ENCODE results near the gene MLLT3.

Gene MLLT3

DNA sequence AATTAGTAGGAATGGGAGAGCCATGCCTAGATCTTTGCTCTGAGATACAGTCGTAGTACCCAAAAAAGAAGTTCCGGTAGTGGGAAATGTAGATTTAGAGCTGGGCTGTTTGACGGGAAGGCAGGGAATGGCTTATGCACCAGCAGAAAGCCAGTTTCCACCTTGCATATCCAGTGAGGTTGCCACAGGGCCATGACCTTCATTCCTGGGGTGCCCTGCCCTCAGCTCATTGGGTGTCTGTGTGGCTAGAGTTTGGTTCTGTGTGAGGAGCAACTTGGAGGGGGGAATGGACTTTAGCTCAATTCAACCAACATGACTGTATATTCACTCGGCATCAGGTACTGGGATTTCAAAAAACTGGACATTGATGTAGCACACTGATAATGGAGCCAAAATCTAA is 300.1 kb downstream of the MLLT3 start:
- H3K27me3 ChIP-seq (replicated peaks; ENCODE audit: insufficient read depth, low read length), result no peaks in the 10 kb centered on the region
- TF ChIP-seq EZH2 (optimal IDR thresholded peaks at IDR 0.05; ENCODE audit: low read depth, low read length) (no peak), EZH2phosphoT487 (IDR thresholded peaks at IDR 0.05; ENCODE audit: low read length) (no peak)
- TF ChIP-seq, protein P1, sequence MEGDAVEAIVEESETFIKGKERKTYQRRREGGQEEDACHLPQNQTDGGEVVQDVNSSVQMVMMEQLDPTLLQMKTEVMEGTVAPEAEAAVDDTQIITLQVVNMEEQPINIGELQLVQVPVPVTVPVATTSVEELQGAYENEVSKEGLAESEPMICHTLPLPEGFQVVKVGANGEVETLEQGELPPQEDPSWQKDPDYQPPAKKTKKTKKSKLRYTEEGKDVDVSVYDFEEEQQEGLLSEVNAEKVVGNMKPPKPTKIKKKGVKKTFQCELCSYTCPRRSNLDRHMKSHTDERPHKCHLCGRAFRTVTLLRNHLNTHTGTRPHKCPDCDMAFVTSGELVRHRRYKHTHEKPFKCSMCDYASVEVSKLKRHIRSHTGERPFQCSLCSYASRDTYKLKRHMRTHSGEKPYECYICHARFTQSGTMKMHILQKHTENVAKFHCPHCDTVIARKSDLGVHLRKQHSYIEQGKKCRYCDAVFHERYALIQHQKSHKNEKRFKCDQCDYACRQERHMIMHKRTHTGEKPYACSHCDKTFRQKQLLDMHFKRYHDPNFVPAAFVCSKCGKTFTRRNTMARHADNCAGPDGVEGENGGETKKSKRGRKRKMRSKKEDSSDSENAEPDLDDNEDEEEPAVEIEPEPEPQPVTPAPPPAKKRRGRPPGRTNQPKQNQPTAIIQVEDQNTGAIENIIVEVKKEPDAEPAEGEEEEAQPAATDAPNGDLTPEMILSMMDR (IDR thresholded peaks at IDR 0.05; ENCODE audit: low read length), result no peak
- no peaks in the 10 kb centered on the region for H3F3A ChIP-seq (ENCODE audit: insufficient read depth, low read length)
- no peak overlapping the region for H2AFZ ChIP-seq (ENCODE audit: low read length)
- no peak overlapping the region for H3K27ac ChIP-seq (ENCODE audit: low read length)
- H3K4me2 ChIP-seq (ENCODE audit: low read depth, low read length), result no peak overlapping the region
- H4K20me1 ChIP-seq (ENCODE audit: insufficient read depth, low read length), result no peaks in the 10 kb centered on the region
- no peaks in the 10 kb centered on the region for H3K79me2 ChIP-seq (ENCODE audit: low read length)
- H3K9me3 ChIP-seq (replicated peaks; ENCODE audit: insufficient read depth, low read length), result no peaks in the 10 kb centered on the region
- H3K36me3 ChIP-seq (replicated peaks; ENCODE audit: insufficient read depth, low read length), result no peaks in the 10 kb centered on the region
- H3K9ac ChIP-seq (ENCODE audit: low read length), result no peak overlapping the region
- no peaks in the 10 kb centered on the region for H3K4me1 ChIP-seq (ENCODE audit: low read length)
- no peak overlapping the region for H3K4me3 ChIP-seq (ENCODE audit: low read length)
- no peak for DNase-seq
- no peaks in the 10 kb centered on the region for H3K9me2 ChIP-seq (replicated peaks; ENCODE audit: insufficient read depth, low read length)

DNA sequence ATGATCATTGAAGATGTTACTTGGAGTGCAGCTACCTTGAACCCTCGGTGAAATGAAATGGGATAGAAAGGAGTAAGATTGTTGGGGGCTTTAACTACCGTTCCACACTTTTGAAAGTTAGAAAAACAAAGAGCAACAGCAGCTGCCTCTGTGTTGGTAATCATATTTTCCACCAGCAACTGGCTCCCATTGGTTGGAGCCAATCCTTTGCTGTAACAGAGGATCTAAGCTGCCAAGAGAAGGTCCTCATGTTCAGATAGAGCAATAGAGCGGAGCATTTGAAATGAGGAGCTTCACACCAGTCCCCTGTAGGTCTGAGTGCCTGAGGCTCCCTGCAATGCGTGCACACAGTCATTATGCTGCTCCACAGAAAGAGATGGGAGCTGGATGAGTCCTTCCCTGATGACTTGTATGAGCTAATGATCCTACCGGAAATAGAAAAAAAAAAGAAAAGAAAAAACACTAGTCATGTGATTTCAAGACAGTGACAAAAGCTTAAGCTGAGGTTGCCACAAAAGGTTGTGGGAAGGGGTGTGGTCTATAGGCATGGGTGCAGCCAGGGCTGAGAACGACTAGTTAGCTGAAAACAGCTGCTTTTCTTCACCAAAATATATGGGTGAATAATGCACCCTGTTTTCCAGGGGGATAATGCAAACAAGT is 300.7 kb downstream of the MLLT3 start:
- no peaks in the 10 kb centered on the region for H3K27me3 ChIP-seq (replicated peaks; ENCODE audit: insufficient read depth, low read length)
- TF ChIP-seq EZH2phosphoT487 (IDR thresholded peaks at IDR 0.05; ENCODE audit: low read length) (no peak), EZH2 (optimal IDR thresholded peaks at IDR 0.05; ENCODE audit: low read depth, low read length) (no peak)
- TF ChIP-seq, protein P1 (IDR thresholded peaks at IDR 0.05; ENCODE audit: low read length), result no peak
- H4K20me1 ChIP-seq (ENCODE audit: insufficient read depth, low read length), result no peaks in the 10 kb centered on the region
- H3K4me1 ChIP-seq (ENCODE audit: low read length), result no peaks in the 10 kb centered on the region
- no peak overlapping the region for H3K4me2 ChIP-seq (ENCODE audit: low read depth, low read length)
- H3K9me2 ChIP-seq (replicated peaks; ENCODE audit: insufficient read depth, low read length), result no peaks in the 10 kb centered on the region
- no peaks in the 10 kb centered on the region for H3K36me3 ChIP-seq (replicated peaks; ENCODE audit: insufficient read depth, low read length)
- no peaks in the 10 kb centered on the region for H3K9me3 ChIP-seq (replicated peaks; ENCODE audit: insufficient read depth, low read length)
- H3K9ac ChIP-seq (ENCODE audit: low read length), result no peak overlapping the region
- no peaks in the 10 kb centered on the region for H3F3A ChIP-seq (ENCODE audit: insufficient read depth, low read length)
- H3K4me3 ChIP-seq (ENCODE audit: low read length), result no peak overlapping the region
- H3K79me2 ChIP-seq (ENCODE audit: low read length), result no peaks in the 10 kb centered on the region
- H3K27ac ChIP-seq (ENCODE audit: low read length), result no peak overlapping the region
- no peak for DNase-seq
- H2AFZ ChIP-seq (ENCODE audit: low read length), result no peak overlapping the region

DNA sequence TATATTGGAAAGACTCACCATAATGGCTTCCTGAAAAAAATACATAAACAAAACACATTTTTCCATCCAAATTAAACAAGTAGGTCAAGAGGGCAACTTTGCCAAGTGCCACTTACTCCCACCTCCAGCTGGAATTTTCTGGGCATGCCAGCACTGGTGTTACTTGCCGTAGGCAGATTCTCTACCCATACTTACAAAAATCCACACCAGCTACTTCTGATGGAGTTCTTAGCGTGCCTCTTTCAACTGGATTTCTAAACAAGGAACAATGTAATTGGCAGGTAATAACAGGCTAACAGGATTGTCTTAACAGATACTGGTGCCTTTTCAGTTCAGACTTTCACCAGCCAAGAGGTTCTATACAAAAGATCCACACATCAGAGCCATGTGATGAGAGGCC is 301.4 kb downstream of the MLLT3 start:
- DNase-seq, result no peak
- H3K9me2 ChIP-seq (replicated peaks; ENCODE audit: insufficient read depth, low read length), result no peaks in the 10 kb centered on the region
- no peak overlapping the region for H3K4me3 ChIP-seq (ENCODE audit: low read length)
- H3K9ac ChIP-seq (ENCODE audit: low read length), result no peak overlapping the region
- TF ChIP-seq EZH2phosphoT487 (IDR thresholded peaks at IDR 0.05; ENCODE audit: low read length) (no peak), EZH2 (optimal IDR thresholded peaks at IDR 0.05; ENCODE audit: low read depth, low read length) (no peak)
- TF ChIP-seq, protein P1 (IDR thresholded peaks at IDR 0.05; ENCODE audit: low read length), result no peak
- H3F3A ChIP-seq (ENCODE audit: insufficient read depth, low read length), result no peaks in the 10 kb centered on the region
- no peak overlapping the region for H2AFZ ChIP-seq (ENCODE audit: low read length)
- H3K36me3 ChIP-seq (replicated peaks; ENCODE audit: insufficient read depth, low read length), result no peaks in the 10 kb centered on the region
- H4K20me1 ChIP-seq (ENCODE audit: insufficient read depth, low read length), result no peaks in the 10 kb centered on the region
- H3K27me3 ChIP-seq (replicated peaks; ENCODE audit: insufficient read depth, low read length), result no peaks in the 10 kb centered on the region
- no peaks in the 10 kb centered on the region for H3K4me1 ChIP-seq (ENCODE audit: low read length)
- no peaks in the 10 kb centered on the region for H3K79me2 ChIP-seq (ENCODE audit: low read length)
- no peak overlapping the region for H3K4me2 ChIP-seq (ENCODE audit: low read depth, low read length)
- H3K27ac ChIP-seq (ENCODE audit: low read length), result no peak overlapping the region
- H3K9me3 ChIP-seq (replicated peaks; ENCODE audit: insufficient read depth, low read length), result no peaks in the 10 kb centered on the region

All from MM.1S (cell line).